A673 (cell line): ENCODE data around the gene ITM2B. TPM values are rescaled to one million over a fixed set of nuclear protein-coding genes. Genes with fewer than 3 reads are reported as not detected.
"Not testable (repeated sequence)": the region's sequence is repeated elsewhere in the genome, so short reads cannot be mapped to it uniquely, and the experiment has no call there.

Source experiments
- BruUV-seq: library from RNA; stranded (reverse); fragments of 400-500 nt; replicated peaks from 2 replicates; lab custom pipeline; 2021; lab: Mats Ljungman, UMichigan
- CTCF ChIA-PET: fragments of 300-600 bp; sonication (Branson Sonifier 250); formaldehyde crosslinking; loops from one replicate; lab custom pipeline; 2022; ENCODE audit warnings: antibody characterized with exemption; lab: Charles Lee
- POLR2A ChIA-PET: fragments of 300-600 bp; sonication (Branson Sonifier 250); formaldehyde crosslinking; loops from one replicate; lab custom pipeline; 2022; ENCODE audit warnings: antibody characterized with exemption; ENCODE audit not compliant: low non-redundant PET; lab: Charles Lee
- DNase-seq: peaks from one replicate; pipeline ENCODE4 v3.0.0-alpha.2; 2015; ENCODE audit warnings: low spot score
- H3K27ac ChIP-seq: fragments of 200-600 bp; sonication (generic); 2 replicates; pipeline ENCODE4 v1.5.1; 2016; ENCODE audit warnings: mixed run types, low read depth, mild to moderate bottlenecking, mixed read lengths, antibody characterized with exemption, low read length; ENCODE audit not compliant: poor library complexity, severe bottlenecking
- H3K27me3 ChIP-seq: fragments of 200-600 bp; sonication (generic); replicated peaks from 2 replicates; pipeline ENCODE4 v1.6.1; 2017; ENCODE audit warnings: mixed run types, low read depth, mild to moderate bottlenecking, mixed read lengths, antibody characterized with exemption, low read length; ENCODE audit not compliant: insufficient read depth, poor library complexity
- H3K36me3 ChIP-seq: fragments of 200-600 bp; sonication (generic); 2 replicates; pipeline ENCODE4 v1.6.1; 2016; ENCODE audit warnings: mixed run types, mild to moderate bottlenecking, mixed read lengths, antibody characterized with exemption, low read length; ENCODE audit not compliant: insufficient read depth, poor library complexity, severe bottlenecking
- H3K4me1 ChIP-seq: fragments of 200-600 bp; sonication (generic); 2 replicates; pipeline ENCODE4 v1.6.1; 2017; ENCODE audit warnings: mixed run types, mild to moderate bottlenecking, mixed read lengths, antibody characterized with exemption, low read length; ENCODE audit not compliant: insufficient read depth, poor library complexity, severe bottlenecking
- H3K4me3 ChIP-seq: fragments of 200-600 bp; sonication (generic); 2 replicates; pipeline ENCODE4 v1.5.1; 2016; ENCODE audit warnings: low read depth, mixed run types, mild to moderate bottlenecking, mixed read lengths, low read length; ENCODE audit not compliant: poor library complexity, severe bottlenecking
- H3K9me3 ChIP-seq: fragments of 200-600 bp; sonication (generic); 2 replicates; pipeline ENCODE4 v1.6.1; 2016; ENCODE audit warnings: mixed run types, low read depth, mild to moderate bottlenecking, mixed read lengths, antibody characterized with exemption, low read length; ENCODE audit not compliant: poor library complexity, severe bottlenecking
- CTCF ChIP-seq: fragments of 300-800, 200-600 bp; sonication (generic); conservative IDR thresholded peaks from 2 replicates; pipeline ENCODE4 v1.5.1; 2017; ENCODE audit warnings: low read depth, mild to moderate bottlenecking, antibody characterized with exemption, low read length, moderate library complexity, mixed read lengths
- EZH2 ChIP-seq: fragments of 200-600 bp; sonication (generic); IDR thresholded peaks from 2 replicates; pipeline ENCODE4 v1.6.1; 2017; ENCODE audit warnings: borderline replicate concordance, low read depth, mild to moderate bottlenecking, mixed read lengths, antibody characterized with exemption, low read length; ENCODE audit not compliant: poor library complexity, severe bottlenecking
- intact Hi-C: fragments of 100-400 bp; cut with micrococcal nuclease; formaldehyde crosslinking; loops from one replicate; pipeline ENCODE4 v1.10.0; 2022; ENCODE audit not compliant: unreplicated experiment
- total RNA-seq: library from RNA; stranded (reverse); gene quantifications from 2 replicates; pipeline ENCODE4 v1.2.3, GENCODE V29; 2021

ITM2B gene
- total RNA-seq, 1 experiment from 2014 or later, result 190 TPM

GRCh38 chr13:48214519-48215121 is 18.4 kb upstream of the ITM2B start:
- H3K4me3 ChIP-seq, result no peak overlapping the region
- TF ChIP-seq EZH2 (no peak), CTCF (no peak)
- POLR2A ChIA-PET, result no interaction called here
- no peaks in the 10 kb centered on the region for H3K36me3 ChIP-seq
- no peaks in the 10 kb centered on the region for H3K4me1 ChIP-seq
- H3K9me3 ChIP-seq, result no peaks in the 10 kb centered on the region
- H3K27ac ChIP-seq, result no peak overlapping the region
- intact Hi-C loops, result no loop called here
- no TSS peak for BruUV-seq
- no peak for DNase-seq
- CTCF ChIA-PET, result no interaction called here
- no peaks in the 10 kb centered on the region for H3K27me3 ChIP-seq

- BruUV-seq, H3K9me3 ChIP-seq, H3K27me3 ChIP-seq, H3K27ac ChIP-seq, POLR2A ChIA-PET, H3K4me1 ChIP-seq, DNase-seq, H3K4me3 ChIP-seq, intact Hi-C loops, CTCF ChIA-PET, H3K36me3 ChIP-seq: not testable (repeated sequence)
Measured at GRCh38 chr13:48215511-48216203, 17.3 kb upstream of the ITM2B start.

DNA sequence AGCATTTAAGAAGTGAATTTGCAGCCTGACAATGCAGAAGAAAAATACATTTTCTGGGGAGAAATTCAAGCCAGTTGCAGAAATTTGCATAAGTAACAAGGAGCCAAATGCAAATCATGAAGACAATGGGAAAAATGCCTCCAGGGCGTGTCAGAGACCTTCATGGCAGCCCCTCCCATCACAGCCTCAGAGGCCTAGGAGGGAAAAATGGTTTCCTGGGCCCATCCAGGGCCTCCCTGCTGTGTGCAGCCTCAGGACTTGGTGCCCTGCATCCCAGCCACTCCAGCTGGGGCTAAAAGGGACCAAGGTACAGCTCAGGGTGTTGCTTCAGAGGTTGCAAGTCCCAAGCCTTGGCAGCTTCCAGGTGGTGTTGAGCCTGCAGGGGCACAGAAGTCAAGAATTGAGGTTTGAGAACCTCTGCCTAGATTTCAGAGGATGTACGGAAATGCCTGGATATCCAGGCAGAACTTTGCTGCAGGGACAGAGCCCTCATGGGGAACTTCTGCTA is 16.7 kb upstream of the ITM2B start:
- POLR2A ChIA-PET, result no interaction called here

More for the DNA sequence above, 16.7 kb upstream of the ITM2B start:
- TF ChIP-seq CTCF (no peak), EZH2 (no peak)
- H3K4me3 ChIP-seq, result no peak overlapping the region
- no peaks in the 10 kb centered on the region for H3K36me3 ChIP-seq
- H3K27me3 ChIP-seq, result no peaks in the 10 kb centered on the region
- H3K27ac ChIP-seq, result no peak overlapping the region
- intact Hi-C loops, result no loop called here
- BruUV-seq, result no TSS peak
- CTCF ChIA-PET, result no interaction called here
- no peak for DNase-seq
- no peaks in the 10 kb centered on the region for H3K9me3 ChIP-seq
- no peaks in the 10 kb centered on the region for H3K4me1 ChIP-seq
